Tibial artery (tissue), 4 donors: ENCODE measurements around the gene GABARAPL1.
A peak's percentile ranks its signal among the peaks of the same experiment; 100 is the strongest.
"Not testable (repeated sequence)": the region's sequence is repeated elsewhere in the genome, so short reads cannot be mapped to it uniquely, and the experiment has no call there.

Experiments used
- DNase-seq, 2 donors: peaks; one replicate each; pipeline ENCODE4 v3.0.0-alpha.2; 2019
- H3K27ac ChIP-seq, 2 donors: fragments of 200-600 bp; sonication (generic) in 1 of 2; 1 replicate in 1 of 2; 2 replicates in 1 of 2; pipeline ENCODE4 v1.5.1; 2018 to 2019; ENCODE audit warnings: mild to moderate bottlenecking in 1 of 2
- H3K27me3 ChIP-seq, 2 donors: fragments of 200-600 bp; sonication (generic) in 1 of 2; one replicate each; pipeline versions ENCODE4 v1.5.1 to v1.6.0; 2016 to 2019
- H3K36me3 ChIP-seq, 3 donors: fragments of 200-600 bp; sonication (generic) in 2 of 3; one replicate each; pipeline ENCODE4 v1.5.1; 2016 to 2019; ENCODE audit warnings: mild to moderate bottlenecking in 2 of 3
- H3K4me1 ChIP-seq, 4 donors: fragments of 200-600 bp; sonication (generic) in 2 of 4; 1 replicate in 3 of 4; 2 replicates in 1 of 4; pipeline ENCODE4 v1.5.1; 2016 to 2019
- H3K4me3 ChIP-seq, 2 donors: fragments of 200-600 bp; sonication (generic) in 1 of 2; 1 replicate in 1 of 2; 2 replicates in 1 of 2; pipeline ENCODE4 v1.5.1; 2018 to 2019; ENCODE audit warnings: mild to moderate bottlenecking in 2 of 2
- H3K9me3 ChIP-seq, 3 donors: fragments of 200-600 bp; sonication (generic) in 1 of 3; one replicate each; pipeline ENCODE4 v1.5.1; 2016 to 2019
- CTCF ChIP-seq, 2 experiments: fragments of 200-600 bp in 1 of 2; fragments of 450-650 bp in 1 of 2; IDR thresholded peaks; one replicate each; pipeline ENCODE4 v1.5.1; 2017 to 2019; ENCODE audit warnings: antibody characterized with exemption in 2 of 2, mild to moderate bottlenecking in 1 of 2, moderate library complexity in 1 of 2
- intact Hi-C: fragments of 100-400 bp; cut with DNase I; formaldehyde crosslinking; loops from one replicate; pipeline ENCODE4 v1.15.0; 2023; ENCODE audit warnings: low total_unique reads

The GABARAPL1 gene

GRCh38 chr12:10182354-10183049 lies 30.2 kb upstream of the GABARAPL1 start:
- no peaks in the 10 kb centered on the region for H3K4me1 ChIP-seq
- intact Hi-C loops: no loop called here
- DNase-seq: no peak
- no peaks in the 10 kb centered on the region for H3K36me3 ChIP-seq
- no peaks in the 10 kb centered on the region for H3K9me3 ChIP-seq
- H3K27me3 ChIP-seq: peaks cover 0 to 21% of the 10 kb centered on the region in 2 donors
- no peak for TF ChIP-seq CTCF (IDR thresholded peaks at IDR 0.05)
- no peak overlapping the region for H3K27ac ChIP-seq
- no peak overlapping the region for H3K4me3 ChIP-seq

- DNase-seq: no peak
- no peak overlapping the region for H3K27ac ChIP-seq
Measured at GRCh38 chr12:10184261-10184843, 28.3 kb upstream of the GABARAPL1 start.

DNA sequence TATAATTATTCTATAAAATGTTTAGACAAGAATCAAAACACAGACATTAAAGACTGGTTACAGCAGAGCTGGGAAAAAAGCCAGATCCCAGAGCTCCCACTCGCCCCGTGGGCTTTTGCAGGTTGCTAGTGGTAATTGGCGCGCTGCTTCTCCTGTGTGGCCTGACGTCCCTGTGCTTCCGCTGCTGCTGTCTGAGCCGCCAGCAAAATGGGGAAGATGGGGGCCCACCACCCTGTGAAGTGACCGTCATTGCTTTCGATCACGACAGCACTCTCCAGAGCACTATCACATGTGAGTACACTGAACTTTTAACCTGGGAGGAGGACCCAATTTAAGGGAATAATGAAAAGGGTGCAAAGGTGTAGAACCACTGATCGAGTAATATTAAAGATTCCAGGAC lies 26.4 kb upstream of the GABARAPL1 start:
- H3K27me3 ChIP-seq: peaks cover 0 to 17% of the 10 kb centered on the region in 2 donors
- no peak for TF ChIP-seq CTCF (IDR thresholded peaks at IDR 0.05)
- H3K9me3 ChIP-seq: no peaks in the 10 kb centered on the region
- no peak overlapping the region for H3K27ac ChIP-seq
- no peaks in the 10 kb centered on the region for H3K36me3 ChIP-seq
- intact Hi-C loops: loop anchor here (5.0 kb wide), 1 partner anchor 34 kb away; no protein-coding TSS in a partner anchor
- no peak overlapping the region for H3K4me3 ChIP-seq
- no peaks in the 10 kb centered on the region for H3K4me1 ChIP-seq
- DNase-seq: peak; percentile 48 to 76

More at GRCh38 chr12:10184261-10184843, 28.3 kb upstream of the GABARAPL1 start:
- H3K4me1 ChIP-seq: no peaks in the 10 kb centered on the region
- no peak for TF ChIP-seq CTCF (IDR thresholded peaks at IDR 0.05)
- no peaks in the 10 kb centered on the region for H3K9me3 ChIP-seq
- no peaks in the 10 kb centered on the region for H3K36me3 ChIP-seq
- H3K27me3 ChIP-seq: peaks cover 0 to 21% of the 10 kb centered on the region in 2 donors
- H3K4me3 ChIP-seq: no peak overlapping the region
- intact Hi-C loops: no loop called here

- peaks cover 0 to 17% of the 10 kb centered on the region in 2 donors for H3K27me3 ChIP-seq
- H3K9me3 ChIP-seq, DNase-seq, H3K4me3 ChIP-seq, H3K27ac ChIP-seq, H3K36me3 ChIP-seq, H3K4me1 ChIP-seq: not testable (repeated sequence)
- intact Hi-C loops: loop anchor here (5.0 kb wide), 1 partner anchor 35 kb away; no protein-coding TSS in a partner anchor
Measured at GRCh38 chr12:10186958-10187357, 25.7 kb upstream of the GABARAPL1 start.

- no peak overlapping the region for H3K27ac ChIP-seq
- intact Hi-C loops: loop anchor here (5.0 kb wide), 1 partner anchor 37 kb away; no protein-coding TSS in a partner anchor
Measured at GRCh38 chr12:10189653-10190052, 23.0 kb upstream of the GABARAPL1 start.

More at GRCh38 chr12:10189653-10190052, 23.0 kb upstream of the GABARAPL1 start:
- no peaks in the 10 kb centered on the region for H3K9me3 ChIP-seq
- H3K27me3 ChIP-seq: peaks cover 0 to 3% of the 10 kb centered on the region in 2 donors
- H3K4me1 ChIP-seq: no peaks in the 10 kb centered on the region
- TF ChIP-seq CTCF (IDR thresholded peaks at IDR 0.05): no peak
- H3K4me3 ChIP-seq: no peak overlapping the region
- no peak for DNase-seq
- H3K36me3 ChIP-seq: no peaks in the 10 kb centered on the region
